Fibroblast of pulmonary artery (primary cell): ENCODE results near the gene EIF4G3.

Experiments used
- DNase-seq: peaks from one replicate; pipeline ENCODE4 v3.0.0-alpha.2; 2010; ENCODE audit warnings: low read depth
- H3K4me3 ChIP-seq: replicated peaks from 2 replicates; pipeline ENCODE4 v1.5.1; 2011; ENCODE audit warnings: low read depth, mild to moderate bottlenecking, control low read depth, low read length, moderate library complexity
- CTCF ChIP-seq: IDR thresholded peaks from 2 replicates; pipeline ENCODE4 v1.5.1; 2011; ENCODE audit warnings: mild to moderate bottlenecking, control low read depth, low read length, inconsistent platforms; ENCODE audit errors: missing control alignments

Gene EIF4G3

GRCh38 chr1:21117159-21117558 is 59.5 kb downstream of the EIF4G3 start:
- no peak overlapping the region for H3K4me3 ChIP-seq
- TF ChIP-seq CTCF: no peak
- no peak for DNase-seq

GRCh38 chr1:21115098-21115760 is 61.5 kb downstream of the EIF4G3 start:
- TF ChIP-seq CTCF: no peak
- H3K4me3 ChIP-seq: no peak overlapping the region
- no peak for DNase-seq

GRCh38 chr1:21114431-21114830 is 62.3 kb downstream of the EIF4G3 start:
- DNase-seq: no peak
- TF ChIP-seq CTCF: no peak

GRCh38 chr1:21110163-21110562 is 66.5 kb downstream of the EIF4G3 start:
- TF ChIP-seq CTCF: no peak
- DNase-seq: no peak
- H3K4me3 ChIP-seq: no peak overlapping the region

More at GRCh38 chr1:21114431-21114830, 62.3 kb downstream of the EIF4G3 start:
- no peak overlapping the region for H3K4me3 ChIP-seq

GRCh38 chr1:21106709-21107108 is 70.0 kb downstream of the EIF4G3 start:
- no peak overlapping the region for H3K4me3 ChIP-seq

GRCh38 chr1:21106238-21106637 is 70.5 kb downstream of the EIF4G3 start:
- DNase-seq: no peak
- H3K4me3 ChIP-seq: no peak overlapping the region
- no peak for TF ChIP-seq CTCF

More at GRCh38 chr1:21106709-21107108, 70.0 kb downstream of the EIF4G3 start:
- TF ChIP-seq CTCF: no peak
- no peak for DNase-seq

- no peak for TF ChIP-seq CTCF
- no peak for DNase-seq
- H3K4me3 ChIP-seq: no peak overlapping the region
Measured at GRCh38 chr1:21105807-21106206, 70.9 kb downstream of the EIF4G3 start.
